GM10248 (cell line): ENCODE results near the gene FAM107B.

Source experiments
- CTCF ChIA-PET: fragments of 300-600 bp; sonication (Branson Sonifier 250); formaldehyde crosslinking; extraction: SDS; loops from one replicate; lab custom pipeline; 2021; ENCODE audit warnings: antibody characterized with exemption; lab: Yijun Ruan, JAX
- POLR2A ChIA-PET: fragments of 350-650 bp; sonication (Branson Sonifier 250); formaldehyde crosslinking; extraction: SDS; loops from one replicate; lab custom pipeline; 2020; ENCODE audit warnings: antibody characterized with exemption; lab: Yijun Ruan, JAX
- DNase-seq: peaks from one replicate; pipeline ENCODE4 v3.0.0; 2012; ENCODE audit errors: extremely low spot score
- CTCF ChIP-seq: IDR thresholded peaks from 2 replicates; pipeline ENCODE4 v1.5.1; 2012; ENCODE audit warnings: mild to moderate bottlenecking, low read depth; ENCODE audit errors: extremely low read depth, missing control alignments, control extremely low read depth

Gene FAM107B

GRCh38 chr10:14530465-14530864 is 244.2 kb downstream of the FAM107B start:
- CTCF ChIA-PET, result interaction anchor here (1.0 kb wide), 1 partner anchor 293 kb away, joined by 3 read pairs; no protein-coding TSS in a partner anchor
- no peak for DNase-seq
- POLR2A ChIA-PET, result no interaction called here
- TF ChIP-seq CTCF, result no peak

GRCh38 chr10:14529351-14529750 is 245.3 kb downstream of the FAM107B start:
- DNase-seq, result no peak
- ChIA-PET POLR2A (no interaction called here), CTCF (interaction anchor here (0.6 to 1.5 kb wide), 4 partner anchors 8 to 1171 kb away, joined by 3 to 5 read pairs (median 4); no protein-coding TSS in a partner anchor)
- no peak for TF ChIP-seq CTCF

GRCh38 chr10:14528450-14528849 is 246.2 kb downstream of the FAM107B start:
- DNase-seq, result no peak
- ChIA-PET CTCF (interaction anchor here (0.9 to 1.5 kb wide), 3 partner anchors 9 to 28 kb away, joined by 3 to 5 read pairs (median 5); no protein-coding TSS in a partner anchor), POLR2A (no interaction called here)
- no peak for TF ChIP-seq CTCF

- TF ChIP-seq CTCF, result no peak
- ChIA-PET CTCF (interaction anchor here (0.9 to 1.6 kb wide), 3 partner anchors 9 to 22 kb away, joined by 3 to 5 read pairs (median 5); no protein-coding TSS in a partner anchor), POLR2A (no interaction called here)
Observed at GRCh38 chr10:14527915-14528314, 246.8 kb downstream of the FAM107B start.

GRCh38 chr10:14527134-14527844 is 247.4 kb downstream of the FAM107B start:
- TF ChIP-seq CTCF, result no peak
- DNase-seq, result no peak
- POLR2A ChIA-PET, result interaction anchor here (0.5 kb wide), 1 partner anchor 46 kb away, joined by 3 read pairs; no protein-coding TSS in a partner anchor
- CTCF ChIA-PET, result interaction anchor here (0.9 to 1.6 kb wide), 2 partner anchors 10 to 23 kb away, joined by 3 to 5 read pairs; no protein-coding TSS in a partner anchor

More at GRCh38 chr10:14527915-14528314, 246.8 kb downstream of the FAM107B start:
- DNase-seq, result no peak

GRCh38 chr10:14526326-14526725 is 248.4 kb downstream of the FAM107B start:
- POLR2A ChIA-PET, result interaction anchor here (0.7 kb wide), 1 partner anchor 14 kb away, joined by 4 read pairs; no protein-coding TSS in a partner anchor
- no peak for DNase-seq
- CTCF ChIA-PET, result interaction anchor here (1.6 kb wide), 1 partner anchor 11 kb away, joined by 5 read pairs; no protein-coding TSS in a partner anchor
- TF ChIP-seq CTCF, result no peak
